GM21717 (cell line): ENCODE results near the gene TMPRSS5.

Experiments used
- ATAC-seq: cut with Tn5 transposase; IDR thresholded peaks from one replicate; pipeline ENCODE4 v1.9.1; 2021; ENCODE audit warnings: mild to moderate bottlenecking, moderate library complexity; ENCODE audit not compliant: unreplicated experiment

The TMPRSS5 gene

GRCh38 chr11:113670149-113670830 lies 35.8 kb downstream of the TMPRSS5 start:
- no peak for ATAC-seq

GRCh38 chr11:113668255-113668654 lies 37.9 kb downstream of the TMPRSS5 start:
- no peak for ATAC-seq

- no peak for ATAC-seq
Observed at GRCh38 chr11:113667801-113668200, 38.3 kb downstream of the TMPRSS5 start.

- no peak for ATAC-seq
Observed at GRCh38 chr11:113666584-113666983, 39.5 kb downstream of the TMPRSS5 start.

- ATAC-seq = no peak
Observed at GRCh38 chr11:113664981-113665710, 41.0 kb downstream of the TMPRSS5 start.

DNA sequence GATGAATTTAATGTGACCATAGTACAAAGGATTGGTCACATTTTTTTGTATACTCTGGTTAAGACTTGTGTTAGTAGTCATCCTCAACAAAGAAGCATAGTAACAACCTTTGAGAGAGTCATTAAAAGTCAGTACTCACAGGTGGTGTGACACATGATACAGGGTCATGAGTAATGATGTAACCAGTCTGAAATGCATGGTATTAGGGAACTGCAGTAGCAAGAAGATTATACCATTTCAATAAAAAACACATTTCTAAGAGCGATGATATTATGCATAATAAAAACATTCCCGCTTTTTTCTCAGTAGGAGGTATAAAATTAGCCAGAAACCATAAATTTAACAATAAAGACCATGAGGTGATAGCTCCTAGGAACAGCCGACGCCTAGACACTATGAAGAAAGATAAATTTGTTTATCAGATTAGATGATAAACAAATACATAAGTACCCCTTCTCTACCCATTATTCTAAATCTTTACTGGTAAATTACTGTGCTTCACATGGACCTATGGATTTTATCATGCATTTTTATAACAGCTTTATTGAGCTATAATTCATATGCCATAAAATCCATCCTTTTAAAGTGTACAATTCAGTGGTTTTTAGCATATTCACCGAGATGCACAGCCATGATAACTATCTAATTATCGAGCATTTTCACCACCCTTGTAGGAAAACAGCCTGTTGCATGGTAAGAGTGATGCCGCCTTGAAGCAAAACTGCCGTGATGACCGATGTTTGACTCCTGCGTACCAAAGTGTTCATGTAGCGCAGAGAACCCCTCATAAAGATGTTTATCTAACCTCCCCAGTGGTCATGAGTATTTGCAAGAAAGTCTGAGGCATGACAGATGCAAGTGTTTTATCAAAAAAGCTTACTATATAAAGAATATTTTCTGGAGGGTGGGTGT lies 41.8 kb downstream of the TMPRSS5 start:
- ATAC-seq = no peak

GRCh38 chr11:113663567-113663966 lies 42.5 kb downstream of the TMPRSS5 start:
- ATAC-seq = no peak

- no peak for ATAC-seq
Observed at GRCh38 chr11:113655771-113656170, 50.3 kb downstream of the TMPRSS5 start.

DNA sequence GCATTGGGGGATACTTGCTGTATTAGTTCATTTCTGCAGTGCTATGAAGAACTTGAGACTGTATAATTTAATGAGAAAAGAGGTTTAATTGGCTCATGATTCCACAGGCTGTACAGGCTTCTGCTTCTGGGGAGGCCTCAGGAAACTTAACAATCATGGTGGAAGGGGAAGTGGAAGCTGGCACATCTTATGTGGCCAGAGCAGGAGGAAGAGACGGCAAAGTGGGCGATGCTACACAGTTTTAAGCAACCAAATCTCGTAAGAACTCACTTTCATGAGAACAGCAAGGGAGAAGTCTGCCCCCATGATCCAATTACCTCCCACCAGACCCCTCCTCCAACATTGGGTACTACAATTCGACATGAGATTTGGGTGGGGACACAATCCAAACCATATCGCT lies 55.1 kb downstream of the TMPRSS5 start:
- ATAC-seq = no peak

DNA sequence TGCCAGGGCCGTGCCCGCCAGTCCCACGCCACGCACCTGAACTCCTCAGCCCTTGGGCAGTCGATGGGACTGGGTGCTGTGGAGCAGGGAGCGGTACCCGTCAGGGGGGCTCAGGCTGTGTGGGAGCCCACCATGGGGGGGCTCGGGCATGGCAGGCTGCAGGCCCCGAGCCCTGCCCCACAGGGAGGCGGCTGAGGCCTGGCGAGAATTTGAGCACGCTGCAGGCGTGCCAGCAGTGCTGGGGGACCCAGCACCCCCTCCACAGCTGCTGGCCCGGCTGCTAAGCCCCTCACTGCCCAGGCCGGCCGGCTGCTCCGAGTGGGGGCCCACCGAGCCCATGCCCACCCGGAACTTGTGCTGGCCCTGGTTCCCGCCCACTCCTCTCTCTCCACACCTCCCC lies 56.8 kb downstream of the TMPRSS5 start:
- ATAC-seq = no peak

GRCh38 chr11:113647856-113648255 lies 58.3 kb downstream of the TMPRSS5 start:
- ATAC-seq = no peak

GRCh38 chr11:113647108-113647507 lies 59.0 kb downstream of the TMPRSS5 start:
- no peak for ATAC-seq

GRCh38 chr11:113645593-113646349 lies 60.3 kb downstream of the TMPRSS5 start:
- ATAC-seq = no peak

DNA sequence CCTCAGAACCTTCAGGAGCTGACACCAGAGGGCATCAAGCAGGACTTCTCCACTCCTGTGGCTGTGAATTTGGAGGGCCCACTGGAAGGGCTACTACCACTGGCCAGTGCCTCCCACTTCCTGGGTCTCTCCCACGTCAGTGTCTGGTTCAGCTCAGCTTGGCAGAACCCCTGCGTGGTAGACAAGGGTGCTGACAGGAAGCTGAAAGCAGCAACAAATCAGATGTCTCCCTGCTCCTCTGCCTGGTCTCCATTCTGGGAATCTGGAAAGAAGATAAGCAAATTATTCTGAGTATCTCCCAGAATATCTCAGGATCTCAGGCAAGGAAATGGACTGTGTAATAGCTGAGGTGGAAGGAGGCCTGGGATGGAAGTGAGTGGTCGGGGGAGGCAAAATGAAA lies 61.5 kb downstream of the TMPRSS5 start:
- ATAC-seq = no peak

GRCh38 chr11:113643701-113644100 lies 62.4 kb downstream of the TMPRSS5 start:
- no peak for ATAC-seq

DNA sequence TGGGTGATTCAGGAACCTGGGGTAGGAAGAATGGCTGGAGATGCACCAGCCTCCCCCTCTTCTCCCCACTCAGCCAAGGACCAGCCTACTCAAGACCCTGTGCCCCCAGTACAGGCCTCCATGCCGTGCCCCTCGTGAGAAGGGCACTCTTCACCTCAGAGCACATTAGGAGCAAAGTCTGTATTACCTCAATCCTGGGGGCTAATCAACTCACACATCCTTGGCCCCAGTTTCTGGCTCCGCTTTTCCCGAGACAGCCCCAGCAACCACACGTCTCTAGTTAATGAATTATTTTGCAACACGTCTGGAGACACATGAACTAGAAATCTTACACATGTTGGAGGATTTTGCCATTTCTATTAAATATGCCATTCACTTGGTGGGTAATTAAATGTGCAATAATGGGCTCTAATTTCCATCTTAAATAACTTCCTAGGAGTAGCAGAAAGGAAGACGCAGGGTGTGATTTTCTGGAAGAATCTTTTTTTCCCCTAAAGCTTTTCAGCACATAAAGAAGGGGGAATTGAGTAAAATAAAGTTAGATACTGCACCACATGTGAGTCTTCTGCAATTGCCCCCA lies 63.0 kb downstream of the TMPRSS5 start:
- ATAC-seq = no peak

- ATAC-seq = no peak
Observed at GRCh38 chr11:113642090-113642489, 64.0 kb downstream of the TMPRSS5 start.

GRCh38 chr11:113638376-113638775 lies 67.7 kb downstream of the TMPRSS5 start:
- no peak for ATAC-seq

- no peak for ATAC-seq
Observed at GRCh38 chr11:113637636-113638035, 68.5 kb downstream of the TMPRSS5 start.
